IMR-90 (cell line): ENCODE measurements around the gene LCN12. TPM values are rescaled to one million over a fixed set of nuclear protein-coding genes. Genes with fewer than 3 reads are reported as not detected.

Experiments
- ATAC-seq: fragments of 200-7000 bp; cut with Tn5 transposase; 2 replicates; pipeline ENCODE4 v1.9.1; 2020; ENCODE audit warnings: low read depth, mild to moderate bottlenecking, moderate library complexity
- BruUV-seq: library from RNA; stranded (reverse); fragments of 400-500 nt; replicated peaks from 2 replicates; lab custom pipeline; 2021; lab: Mats Ljungman, UMichigan
- CTCF ChIA-PET: fragments of 300-600 bp; formaldehyde crosslinking; extraction: SDS; loops from one replicate; lab custom pipeline; 2021; ENCODE audit warnings: antibody characterized with exemption; lab: Yijun Ruan, JAX
- POLR2A ChIA-PET: fragments of 300-600 bp; sonication (Branson Sonifier 250); formaldehyde crosslinking; loops from one replicate; lab custom pipeline; 2022; ENCODE audit warnings: antibody characterized with exemption; ENCODE audit not compliant: unreplicated experiment; lab: Charles Lee
- DNase-seq: peaks from one replicate; pipeline ENCODE4 v3.0.0; 2013
- H2AFZ ChIP-seq: replicated peaks from 2 replicates; pipeline ENCODE3; 2013; ENCODE audit warnings: low read length, mild to moderate bottlenecking; ENCODE audit not compliant: poor library complexity
- H2AK5ac ChIP-seq: 2 replicates; pipeline ENCODE4 v1.6.1; 2013; ENCODE audit warnings: low read depth, low read length, inconsistent platforms
- H2AK9ac ChIP-seq: replicated peaks from 2 replicates; pipeline ENCODE3; 2013; ENCODE audit warnings: mild to moderate bottlenecking, low read depth, low read length, moderate library complexity; ENCODE audit not compliant: poor library complexity
- H2BK120ac ChIP-seq: 2 replicates; pipeline ENCODE4 v1.6.1; 2013; ENCODE audit warnings: low read depth, low read length, inconsistent platforms
- H2BK15ac ChIP-seq: 3 replicates; pipeline ENCODE4 v1.6.1; 2013; ENCODE audit warnings: low read depth, low read length, inconsistent platforms
- H2BK20ac ChIP-seq: 2 replicates; pipeline ENCODE4 v1.6.1; 2013; ENCODE audit warnings: low read depth, mild to moderate bottlenecking, inconsistent platforms, low read length, moderate library complexity
- H2BK5ac ChIP-seq: 2 replicates; pipeline ENCODE4 v1.6.1; 2013; ENCODE audit warnings: mild to moderate bottlenecking, low read depth, low read length, inconsistent platforms; ENCODE audit not compliant: poor library complexity, severe bottlenecking
- H3K14ac ChIP-seq: replicated peaks from 2 replicates; pipeline ENCODE4 v1.6.1; 2013; ENCODE audit warnings: low read depth, low read length, inconsistent platforms
- H3K18ac ChIP-seq: 2 replicates; pipeline ENCODE4 v1.6.1; 2013; ENCODE audit warnings: low read depth, low read length, control low read depth
- H3K23ac ChIP-seq: 2 replicates; pipeline ENCODE4 v1.6.1; 2013; ENCODE audit warnings: low read depth, low read length, inconsistent platforms
- H3K27ac ChIP-seq: 2 replicates; pipeline ENCODE4 v1.5.1; 2013; ENCODE audit warnings: mild to moderate bottlenecking, control low read depth, low read length; ENCODE audit not compliant: insufficient read depth
- H3K27me3 ChIP-seq: 2 replicates; pipeline ENCODE4 v1.6.1; 2013; ENCODE audit warnings: low read length; ENCODE audit not compliant: control insufficient read depth, insufficient read depth
- H3K36me3 ChIP-seq: 2 replicates; pipeline ENCODE4 v1.6.1; 2013; ENCODE audit warnings: low read length, mixed read lengths; ENCODE audit not compliant: control insufficient read depth, insufficient read depth
- H3K4ac ChIP-seq: 2 replicates; pipeline ENCODE4 v1.6.1; 2013; ENCODE audit warnings: low read depth, low read length, inconsistent platforms
- H3K4me1 ChIP-seq: 2 replicates; pipeline ENCODE4 v1.6.1; 2013; ENCODE audit warnings: low read length, mixed read lengths; ENCODE audit not compliant: control insufficient read depth, insufficient read depth
- H3K4me2 ChIP-seq: 2 replicates; pipeline ENCODE4 v1.6.1; 2013; ENCODE audit warnings: low read depth, mild to moderate bottlenecking, control low read depth, low read length, moderate library complexity
- H3K4me3 ChIP-seq: 2 replicates; pipeline ENCODE4 v1.5.1; 2013; ENCODE audit warnings: low read depth, mild to moderate bottlenecking, control low read depth, low read length, moderate library complexity; ENCODE audit not compliant: insufficient read depth
- H3K56ac ChIP-seq: 2 replicates; pipeline ENCODE4 v1.6.1; 2013; ENCODE audit warnings: low read length, inconsistent platforms; ENCODE audit not compliant: insufficient read depth; ENCODE audit errors: extremely low read depth
- H3K79me1 ChIP-seq, 2 experiments: 2 replicates each; pipeline ENCODE4 v1.6.1; 2013; ENCODE audit warnings: low read length in 2 of 2, inconsistent platforms in 1 of 2, low read depth in 1 of 2
- H3K9ac ChIP-seq: 2 replicates; pipeline ENCODE4 v1.6.1; 2013; ENCODE audit warnings: low read depth, low read length, control low read depth
- H3K9me1 ChIP-seq: 2 replicates; pipeline ENCODE4 v1.6.1; 2013; ENCODE audit warnings: low read length, inconsistent platforms; ENCODE audit not compliant: insufficient read depth
- H3K9me3 ChIP-seq: 2 replicates; pipeline ENCODE4 v1.6.1; 2013; ENCODE audit warnings: low read length; ENCODE audit not compliant: control insufficient read depth, insufficient read depth
- H4K20me1 ChIP-seq: 2 replicates; pipeline ENCODE4 v1.6.1; 2013; ENCODE audit warnings: low read length, inconsistent platforms; ENCODE audit not compliant: insufficient read depth
- H4K5ac ChIP-seq: 2 replicates; pipeline ENCODE4 v1.6.1; 2013; ENCODE audit warnings: mild to moderate bottlenecking, low read depth, low read length, control low read depth
- H4K8ac ChIP-seq, 2 experiments: 2 replicates each; pipeline ENCODE4 v1.6.1; 2013; ENCODE audit warnings: low read depth in 2 of 2, low read length in 2 of 2, control low read depth in 1 of 2, inconsistent platforms in 1 of 2
- H4K91ac ChIP-seq: 2 replicates; pipeline ENCODE4 v1.6.1; 2013; ENCODE audit warnings: low read depth, low read length, inconsistent platforms; ENCODE audit not compliant: insufficient read depth
- MAFK ChIP-seq: IDR thresholded peaks from 2 replicates; pipeline ENCODE4 v1.6.1; 2012; ENCODE audit warnings: low read depth, low read length, improper control_type of control experiment
- MAZ ChIP-seq: IDR thresholded peaks from 2 replicates; pipeline ENCODE4 v1.6.1; 2012; ENCODE audit warnings: low read depth, mild to moderate bottlenecking, low read length, improper control_type of control experiment, moderate library complexity, borderline replicate concordance
- RFX5 ChIP-seq: IDR thresholded peaks from 2 replicates; pipeline ENCODE4 v1.8.0; 2012; ENCODE audit warnings: low read depth, mild to moderate bottlenecking, low read length, moderate library complexity
- WGBS, 2 experiments: methylation state at CpG; one replicate each; pipeline versions ENCODE4 v1.1.5 to v1.1.7; 2013; ENCODE audit warnings: missing lambda C conversion rate in 2 of 2; ENCODE audit not compliant: insufficient read length in 1 of 2; ENCODE audit errors: extremely low coverage in 2 of 2; 5-methylcytosine and 5-hydroxymethylcytosine counted together
- dilution Hi-C: fragments of 300-500 bp; cut with HindIII; formaldehyde crosslinking; loops from one replicate; pipeline ENCODE4 v1.14.3; 2018; ENCODE audit warnings: low sequenced_read_pairs; ENCODE audit not compliant: unreplicated experiment
- in situ Hi-C: fragments of 300-500 bp; cut with MboI; formaldehyde crosslinking; loops from 3 replicates; pipeline ENCODE4 v1.14.3; 2019; ENCODE audit warnings: low sequenced_read_pairs, inconsistent platforms, mixed read lengths
- intact Hi-C: fragments of 100-400 bp; cut with micrococcal nuclease; formaldehyde crosslinking; loops from 2 replicates; pipeline ENCODE4 v1.10.0; 2022
- polyA plus RNA-seq, 3 experiments: library from polyadenylated mRNA; depleted of rRNA; stranded (reverse); fragments of >200 nt; gene quantifications; 2 replicates each; pipeline ENCODE4 v1.2.3, GENCODE V29; 2012; ENCODE audit warnings: low replicate concordance in 1 of 3
- total RNA-seq: library from RNA; depleted of rRNA; stranded (reverse); fragments of >200 nt; gene quantifications from 2 replicates; pipeline ENCODE4 v1.2.3, GENCODE V29; 2012
- TF ChIP-seq, protein P1 (sequence below): fragments of 150-350 bp; IDR thresholded peaks from 2 replicates; pipeline ENCODE4 v1.6.1; 2016; ENCODE audit warnings: low read depth, mild to moderate bottlenecking, low read length, moderate library complexity, borderline replicate concordance

LCN12 gene
- total and polyA plus RNA-seq, 2 of the 4 experiments (the other 2 are of a cell fraction), result 0.12 TPM; not detected in 1

DNA sequence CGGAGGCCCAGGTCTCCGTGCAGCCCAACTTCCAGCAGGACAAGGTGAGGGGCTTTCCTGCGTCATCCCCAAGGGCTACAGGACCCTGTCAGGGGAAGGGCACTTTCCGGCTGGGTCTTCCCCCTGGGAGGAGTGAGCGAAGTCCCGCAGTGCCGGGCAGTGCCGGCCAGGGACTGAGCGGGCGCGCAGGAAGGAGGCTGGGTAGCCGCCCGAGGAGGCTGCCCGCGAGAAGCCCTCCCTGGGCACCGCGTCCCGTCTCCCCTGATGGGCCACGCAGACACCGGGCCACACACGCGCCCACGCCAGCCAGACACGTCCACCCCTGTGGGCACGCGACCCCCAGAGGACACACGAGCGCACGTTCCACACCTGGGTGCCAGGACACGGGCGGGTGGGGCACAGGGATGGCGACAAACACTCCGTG lies 25.6 kb downstream of the LCN12 start:
- Histone ChIP-seq H3K4ac (0 out of 2 replicates have a peak overlapping the region, but pooled peaks have one; percentile 24), H2BK15ac (no peak overlapping the region), H4K5ac (peak overlapping the region; percentile 50; the same call in 1 of the 2 replicates), H2BK120ac (peak overlapping the region; percentile 10; the same call in 1 of the 2 replicates), H3K9me3 (no peaks in the 10 kb centered on the region), H4K20me1 (no peaks in the 10 kb centered on the region), H3K36me3 (no peaks in the 10 kb centered on the region), H3K4me2 (peak overlapping the region; percentile 87), H3K18ac (peak overlapping the region; percentile 61; the same call in 1 of the 2 replicates), H2BK5ac (no peak overlapping the region), H2BK20ac (no peak overlapping the region), H2AFZ (peak overlapping the region; percentile 89), H3K27ac (peak overlapping the region; percentile 12; the same call in 1 of the 2 replicates), H3K4me3 (peak overlapping the region; percentile 60), H3K27me3 (peaks cover 13% of the 10 kb centered on the region; the same call in 1 of the 2 replicates), H3K9me1 (no peaks in the 10 kb centered on the region), H3K9ac (peak overlapping the region; percentile 48; the same call in 1 of the 2 replicates), H3K79me1 (no peaks in the 10 kb centered on the region), H2AK5ac (peak overlapping the region; percentile 54), H2AK9ac (peak overlapping the region; percentile 51), H3K23ac (no peak overlapping the region), H4K91ac (no peak overlapping the region), H4K8ac (peak overlapping the region; percentile 27 to 58; a peak in 2 of 4 replicates), H3K14ac (no peak overlapping the region), H3K56ac (no peak overlapping the region), H3K4me1 (peaks cover 7% of the 10 kb centered on the region; the same call in 1 of the 2 replicates)
- BruUV-seq, result no TSS peak
- no peak for TF ChIP-seq MAFK
- TF ChIP-seq, protein P1, sequence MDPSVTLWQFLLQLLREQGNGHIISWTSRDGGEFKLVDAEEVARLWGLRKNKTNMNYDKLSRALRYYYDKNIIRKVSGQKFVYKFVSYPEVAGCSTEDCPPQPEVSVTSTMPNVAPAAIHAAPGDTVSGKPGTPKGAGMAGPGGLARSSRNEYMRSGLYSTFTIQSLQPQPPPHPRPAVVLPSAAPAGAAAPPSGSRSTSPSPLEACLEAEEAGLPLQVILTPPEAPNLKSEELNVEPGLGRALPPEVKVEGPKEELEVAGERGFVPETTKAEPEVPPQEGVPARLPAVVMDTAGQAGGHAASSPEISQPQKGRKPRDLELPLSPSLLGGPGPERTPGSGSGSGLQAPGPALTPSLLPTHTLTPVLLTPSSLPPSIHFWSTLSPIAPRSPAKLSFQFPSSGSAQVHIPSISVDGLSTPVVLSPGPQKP, result no peak
- no peak for TF ChIP-seq MAZ
- no peak for TF ChIP-seq RFX5
- DNase-seq (no peak), ATAC-seq (peak; percentile 4)
- intact Hi-C loops (no loop called here), dilution Hi-C loops (no loop called here), in situ Hi-C loops (no loop called here)
- ChIA-PET POLR2A (no interaction called here), CTCF (no interaction called here)
- WGBS, 2 experiments, result 13% methylated on average over 20 of the region's 33 CpGs; no CpG with 5 or more reads in 1 of the 2 experiments
